Measurements from ENCODE around the gene SNTG2.
A peak's percentile ranks its signal among the peaks of the same experiment; 100 is the strongest.

Gene SNTG2

DNA sequence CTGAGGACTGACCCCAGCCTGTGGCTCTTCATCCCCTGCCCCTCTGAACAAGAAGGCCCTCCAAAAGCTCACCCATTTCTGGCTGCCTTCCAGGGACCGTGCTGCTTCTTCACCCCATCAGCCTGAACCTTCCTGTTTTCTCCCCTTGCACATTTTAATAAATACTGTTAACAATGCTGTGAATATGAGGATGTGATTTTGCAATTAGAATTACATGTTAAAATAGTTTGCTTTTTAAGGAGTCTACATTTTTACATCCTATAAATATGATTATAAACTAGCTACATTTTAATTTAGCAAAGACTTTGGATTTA lies 4.0 kb downstream of the SNTG2 start:
- H3K9ac ChIP-seq (ENCODE audit: low read depth, low read length, poor library complexity, severe bottlenecking), result no peak overlapping the region
- no peak overlapping the region for H3K4me2 ChIP-seq (ENCODE audit: low read depth, low read length, poor library complexity, severe bottlenecking)
- H3K9me2 ChIP-seq (replicated peaks; ENCODE audit: low read depth, low read length), result no peaks in the 10 kb centered on the region
- H2AFZ ChIP-seq (ENCODE audit: low read length), result peak overlapping the region; percentile 65; the same call in 1 of the 2 replicates
- H3K36me3 ChIP-seq (ENCODE audit: insufficient read depth, low read length), result no peaks in the 10 kb centered on the region
- no peak overlapping the region for H3K4me3 ChIP-seq (ENCODE audit: low read length, poor library complexity, severe bottlenecking)
- H3K9me3 ChIP-seq (ENCODE audit: insufficient read depth, low read depth, low read length), result no peaks in the 10 kb centered on the region
- no peaks in the 10 kb centered on the region for H3K79me2 ChIP-seq (ENCODE audit: insufficient read depth, low read length)
- no peak for TF ChIP-seq EZH2phosphoT487 (IDR thresholded peaks at IDR 0.05; ENCODE audit: borderline replicate concordance)
- TF ChIP-seq, protein P1, sequence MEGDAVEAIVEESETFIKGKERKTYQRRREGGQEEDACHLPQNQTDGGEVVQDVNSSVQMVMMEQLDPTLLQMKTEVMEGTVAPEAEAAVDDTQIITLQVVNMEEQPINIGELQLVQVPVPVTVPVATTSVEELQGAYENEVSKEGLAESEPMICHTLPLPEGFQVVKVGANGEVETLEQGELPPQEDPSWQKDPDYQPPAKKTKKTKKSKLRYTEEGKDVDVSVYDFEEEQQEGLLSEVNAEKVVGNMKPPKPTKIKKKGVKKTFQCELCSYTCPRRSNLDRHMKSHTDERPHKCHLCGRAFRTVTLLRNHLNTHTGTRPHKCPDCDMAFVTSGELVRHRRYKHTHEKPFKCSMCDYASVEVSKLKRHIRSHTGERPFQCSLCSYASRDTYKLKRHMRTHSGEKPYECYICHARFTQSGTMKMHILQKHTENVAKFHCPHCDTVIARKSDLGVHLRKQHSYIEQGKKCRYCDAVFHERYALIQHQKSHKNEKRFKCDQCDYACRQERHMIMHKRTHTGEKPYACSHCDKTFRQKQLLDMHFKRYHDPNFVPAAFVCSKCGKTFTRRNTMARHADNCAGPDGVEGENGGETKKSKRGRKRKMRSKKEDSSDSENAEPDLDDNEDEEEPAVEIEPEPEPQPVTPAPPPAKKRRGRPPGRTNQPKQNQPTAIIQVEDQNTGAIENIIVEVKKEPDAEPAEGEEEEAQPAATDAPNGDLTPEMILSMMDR (conservative IDR thresholded peaks at IDR 0.05; ENCODE audit: low read length), result no peak
- peaks cover 15% of the 10 kb centered on the region for H3K27me3 ChIP-seq (ENCODE audit: insufficient read depth, low read length, poor library complexity, severe bottlenecking)
- peaks cover 10% of the 10 kb centered on the region for H3K4me1 ChIP-seq (ENCODE audit: insufficient read depth, low read length, poor library complexity, severe bottlenecking)
- H4K20me1 ChIP-seq (ENCODE audit: insufficient read depth, low read length, poor library complexity, severe bottlenecking), result no peaks in the 10 kb centered on the region
- no peaks in the 10 kb centered on the region for H3F3A ChIP-seq (ENCODE audit: low read depth)

DNA sequence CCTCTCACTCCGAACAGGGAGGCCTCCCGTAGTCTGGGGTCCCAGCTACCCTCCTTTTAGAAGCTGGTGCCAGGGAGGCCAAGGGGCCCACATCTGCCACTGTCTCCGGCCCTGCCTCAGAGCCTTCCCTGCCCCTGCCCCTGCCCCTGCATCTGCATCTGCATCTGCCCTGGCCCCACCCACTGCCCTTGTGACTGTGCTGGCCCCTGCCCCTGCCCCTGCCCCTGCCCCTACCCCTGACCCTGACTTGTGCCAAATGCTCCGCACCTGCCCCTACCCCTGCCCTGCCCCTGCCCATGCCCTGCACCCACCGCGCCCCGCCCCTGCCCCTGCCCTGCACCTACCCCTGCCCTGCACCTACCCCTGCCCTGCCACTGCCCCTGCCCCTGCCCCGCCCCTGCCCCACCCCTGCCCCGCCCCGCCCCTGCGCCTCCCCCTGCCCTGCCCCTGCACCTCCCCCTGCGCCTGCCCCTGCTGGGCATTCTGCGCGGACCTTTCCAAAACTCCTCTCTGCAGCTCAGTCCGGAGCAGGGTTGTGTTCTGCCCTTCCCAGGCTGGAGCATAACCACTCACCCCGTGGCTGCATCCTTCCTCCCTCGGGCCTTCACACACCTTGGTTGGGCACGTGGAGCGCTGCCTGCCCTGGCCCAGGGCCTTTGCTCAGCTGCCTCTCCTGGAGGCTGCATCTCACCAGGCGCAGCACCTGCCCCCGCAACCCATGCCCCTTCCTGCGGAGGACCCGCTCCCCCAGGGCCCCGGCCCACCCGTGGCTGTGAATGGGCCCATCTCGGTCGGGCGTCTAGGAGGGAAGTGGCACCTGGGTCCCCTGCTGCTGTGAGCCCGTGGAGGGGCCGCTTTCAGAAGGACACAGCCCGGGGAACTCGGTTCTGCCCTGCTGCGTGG lies 5.4 kb downstream of the SNTG2 start:
- TF ChIP-seq EZH2phosphoT487 (IDR thresholded peaks at IDR 0.05; ENCODE audit: borderline replicate concordance), result no peak
- TF ChIP-seq, protein P1 (conservative IDR thresholded peaks at IDR 0.05; ENCODE audit: low read length), result no peak
- no peaks in the 10 kb centered on the region for H3K9me2 ChIP-seq (replicated peaks; ENCODE audit: low read depth, low read length)
- H3K9ac ChIP-seq (ENCODE audit: low read depth, low read length, poor library complexity, severe bottlenecking), result no peak overlapping the region
- no peaks in the 10 kb centered on the region for H3K79me2 ChIP-seq (ENCODE audit: insufficient read depth, low read length)
- no peaks in the 10 kb centered on the region for H3F3A ChIP-seq (ENCODE audit: low read depth)
- no peaks in the 10 kb centered on the region for H3K9me3 ChIP-seq (ENCODE audit: insufficient read depth, low read depth, low read length)
- no peaks in the 10 kb centered on the region for H3K36me3 ChIP-seq (ENCODE audit: insufficient read depth, low read length)
- H3K4me1 ChIP-seq (ENCODE audit: insufficient read depth, low read length, poor library complexity, severe bottlenecking), result peaks cover 4% of the 10 kb centered on the region
- H4K20me1 ChIP-seq (ENCODE audit: insufficient read depth, low read length, poor library complexity, severe bottlenecking), result no peaks in the 10 kb centered on the region
- no peak overlapping the region for H3K4me2 ChIP-seq (ENCODE audit: low read depth, low read length, poor library complexity, severe bottlenecking)
- no peak overlapping the region for H2AFZ ChIP-seq (ENCODE audit: low read length)
- no peak overlapping the region for H3K4me3 ChIP-seq (ENCODE audit: low read length, poor library complexity, severe bottlenecking)
- peaks cover 6% of the 10 kb centered on the region for H3K27me3 ChIP-seq (ENCODE audit: insufficient read depth, low read length, poor library complexity, severe bottlenecking)

DNA sequence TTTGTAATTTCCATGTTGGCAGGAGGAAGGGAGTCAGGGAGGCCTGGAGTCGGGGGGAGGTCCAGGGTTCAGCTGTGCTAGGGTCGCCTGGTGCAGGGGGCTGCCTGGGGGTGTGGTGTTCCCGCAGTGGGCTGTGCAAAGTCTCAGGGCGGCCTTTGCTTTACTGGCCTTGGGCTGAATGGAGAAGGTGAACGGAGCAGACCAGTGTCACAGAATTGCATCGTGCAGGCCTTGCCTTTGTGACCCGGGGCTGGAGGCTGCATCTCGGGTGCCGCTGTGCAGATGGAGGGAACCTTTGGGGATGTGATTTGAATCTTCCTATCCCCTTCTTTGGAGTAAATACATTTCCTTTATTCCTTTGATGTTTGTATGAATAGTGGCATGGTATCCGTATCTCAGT lies 8.8 kb downstream of the SNTG2 start:
- H3K27me3 ChIP-seq (ENCODE audit: insufficient read depth, low read length, poor library complexity, severe bottlenecking), result no peaks in the 10 kb centered on the region
- H3K9me3 ChIP-seq (ENCODE audit: insufficient read depth, low read depth, low read length), result no peaks in the 10 kb centered on the region
- H3F3A ChIP-seq (ENCODE audit: low read depth), result no peaks in the 10 kb centered on the region
- H3K36me3 ChIP-seq (ENCODE audit: insufficient read depth, low read length), result no peaks in the 10 kb centered on the region
- TF ChIP-seq, protein P1 (conservative IDR thresholded peaks at IDR 0.05; ENCODE audit: low read length), result no peak
- TF ChIP-seq EZH2phosphoT487 (IDR thresholded peaks at IDR 0.05; ENCODE audit: borderline replicate concordance), result no peak
- H3K4me2 ChIP-seq (ENCODE audit: low read depth, low read length, poor library complexity, severe bottlenecking), result no peak overlapping the region
- no peak overlapping the region for H3K9ac ChIP-seq (ENCODE audit: low read depth, low read length, poor library complexity, severe bottlenecking)
- H2AFZ ChIP-seq (ENCODE audit: low read length), result no peak overlapping the region
- H3K4me1 ChIP-seq (ENCODE audit: insufficient read depth, low read length, poor library complexity, severe bottlenecking), result peaks cover 4% of the 10 kb centered on the region
- no peak overlapping the region for H3K4me3 ChIP-seq (ENCODE audit: low read length, poor library complexity, severe bottlenecking)
- no peaks in the 10 kb centered on the region for H3K9me2 ChIP-seq (replicated peaks; ENCODE audit: low read depth, low read length)
- H3K79me2 ChIP-seq (ENCODE audit: insufficient read depth, low read length), result no peaks in the 10 kb centered on the region
- H4K20me1 ChIP-seq (ENCODE audit: insufficient read depth, low read length, poor library complexity, severe bottlenecking), result no peaks in the 10 kb centered on the region
